SU-DHL-6 (cell line): Measurements from ENCODE around the gene SERPINI1.

Experiments used
- H2AFZ ChIP-seq: fragments of 200-600 bp; sonication (generic); 2 replicates; pipeline ENCODE4 v1.6.1; 2014; ENCODE audit warnings: low read depth, mild to moderate bottlenecking, moderate library complexity, mixed read lengths, antibody characterized with exemption, low read length; ENCODE audit not compliant: severe bottlenecking
- H3F3A ChIP-seq: fragments of 200-600 bp; shearing (Covaris generic); 2 replicates; pipeline ENCODE4 v1.6.0; 2016; ENCODE audit warnings: antibody characterized with exemption, mild to moderate bottlenecking; ENCODE audit not compliant: insufficient read depth
- H3K27ac ChIP-seq: fragments of 200-600 bp; sonication (generic); 2 replicates; pipeline ENCODE4 v1.5.1; 2016; ENCODE audit warnings: low read depth, mild to moderate bottlenecking, low read length, moderate library complexity, mixed read lengths
- H3K27me3 ChIP-seq: fragments of 200-600 bp; sonication (generic), shearing (Covaris generic); 2 replicates; pipeline ENCODE4 v1.6.0; 2014; ENCODE audit warnings: mild to moderate bottlenecking, low read length
- H3K36me3 ChIP-seq: fragments of 200-600 bp; sonication (generic); 2 replicates; pipeline ENCODE4 v1.6.1; 2014; ENCODE audit warnings: mild to moderate bottlenecking, low read length, mixed read lengths
- H3K4me2 ChIP-seq: fragments of 300-600, 200-600 bp; shearing (Covaris generic), sonication (generic); 2 replicates; pipeline ENCODE4 v1.6.0; 2014; ENCODE audit warnings: low read length, low read depth, mild to moderate bottlenecking; ENCODE audit not compliant: poor library complexity, severe bottlenecking
- H3K4me3 ChIP-seq: fragments of 200-600 bp; sonication (generic); 2 replicates; pipeline ENCODE4 v1.5.1; 2014; ENCODE audit warnings: antibody characterized with exemption, low read length, mild to moderate bottlenecking, mixed read lengths; ENCODE audit not compliant: insufficient read depth, poor library complexity, severe bottlenecking
- H3K79me2 ChIP-seq: fragments of 200-600 bp; sonication (generic); 2 replicates; pipeline ENCODE4 v1.6.1; 2014; ENCODE audit warnings: mild to moderate bottlenecking, low read length, moderate library complexity; ENCODE audit not compliant: insufficient read depth
- H3K9ac ChIP-seq: fragments of 200-600 bp; sonication (generic); 2 replicates; pipeline ENCODE4 v1.7.0; 2014; ENCODE audit warnings: mild to moderate bottlenecking, low read length
- H3K9me2 ChIP-seq: fragments of 200-600 bp; sonication (generic); replicated peaks from 2 replicates; pipeline ENCODE4 v1.6.1; 2014; ENCODE audit warnings: low read length; ENCODE audit not compliant: insufficient read depth
- H3K9me3 ChIP-seq: fragments of 200-600 bp; sonication (generic); 2 replicates; pipeline ENCODE4 v1.6.1; 2014; ENCODE audit warnings: low read length, mixed read lengths; ENCODE audit not compliant: insufficient read depth
- H4K20me1 ChIP-seq: fragments of 200-600 bp; sonication (generic); 2 replicates; pipeline ENCODE4 v1.6.1; 2014; ENCODE audit warnings: low read depth, mild to moderate bottlenecking, antibody characterized with exemption, low read length, moderate library complexity, mixed read lengths
- CTCF ChIP-seq: fragments of 200-600 bp; sonication (generic); IDR thresholded peaks from one replicate; pipeline ENCODE4 v1.5.1; 2017; ENCODE audit warnings: antibody characterized with exemption, mild to moderate bottlenecking, low read length, moderate library complexity; ENCODE audit not compliant: insufficient read depth, poor library complexity, severe bottlenecking
- EZH2phosphoT487 ChIP-seq: fragments of 200-600 bp; sonication (generic), shearing (Covaris generic); conservative IDR thresholded peaks from 2 replicates; pipeline ENCODE4 v1.6.1; 2018; ENCODE audit warnings: mild to moderate bottlenecking, antibody characterized with exemption, low read length, moderate library complexity, mixed read lengths

Gene SERPINI1

GRCh38 chr3:167723025-167723512 is 12.5 kb upstream of the SERPINI1 start:
- H3K27ac ChIP-seq: no peak overlapping the region
- no peaks in the 10 kb centered on the region for H3K9me3 ChIP-seq
- H3K9me2 ChIP-seq: no peaks in the 10 kb centered on the region
- no peak overlapping the region for H3K4me2 ChIP-seq
- H3K36me3 ChIP-seq: peaks cover 32% of the 10 kb centered on the region
- no peaks in the 10 kb centered on the region; the same call in 1 of the 2 replicates for H3F3A ChIP-seq
- no peak overlapping the region for H3K9ac ChIP-seq
- H3K79me2 ChIP-seq: peaks cover 74% of the 10 kb centered on the region
- H3K4me3 ChIP-seq: no peak overlapping the region
- TF ChIP-seq CTCF (no peak), EZH2phosphoT487 (no peak)
- no peak overlapping the region for H2AFZ ChIP-seq
- no peaks in the 10 kb centered on the region for H3K27me3 ChIP-seq
- H4K20me1 ChIP-seq: peaks cover 5% of the 10 kb centered on the region

GRCh38 chr3:167723872-167724271 is 11.6 kb upstream of the SERPINI1 start:
- H4K20me1 ChIP-seq: peaks cover 8% of the 10 kb centered on the region

GRCh38 chr3:167728176-167728575 is 7.3 kb upstream of the SERPINI1 start:
- H3K27me3 ChIP-seq: no peaks in the 10 kb centered on the region
- TF ChIP-seq EZH2phosphoT487: no peak
- peaks cover 99% of the 10 kb centered on the region for H3K79me2 ChIP-seq
- peak overlapping the region; percentile 8 for H3K4me2 ChIP-seq
- H3K9me2 ChIP-seq: no peaks in the 10 kb centered on the region
- no peaks in the 10 kb centered on the region for H3K9me3 ChIP-seq
- H4K20me1 ChIP-seq: peaks cover 34% of the 10 kb centered on the region
- no peaks in the 10 kb centered on the region for H3K36me3 ChIP-seq
- H3K27ac ChIP-seq: no peak overlapping the region
- no peak overlapping the region for H3K4me3 ChIP-seq
- H2AFZ ChIP-seq: no peak overlapping the region
- H3K9ac ChIP-seq: no peak overlapping the region
- H3F3A ChIP-seq: no peaks in the 10 kb centered on the region; the same call in 1 of the 2 replicates

More at GRCh38 chr3:167723872-167724271, 11.6 kb upstream of the SERPINI1 start:
- Histone ChIP-seq H3K27me3 (no peaks in the 10 kb centered on the region), H3K27ac (no peak overlapping the region), H3K79me2 (peaks cover 82% of the 10 kb centered on the region), H3F3A (no peaks in the 10 kb centered on the region; the same call in 1 of the 2 replicates), H3K36me3 (peaks cover 24% of the 10 kb centered on the region), H3K9me2 (no peaks in the 10 kb centered on the region), H3K9me3 (no peaks in the 10 kb centered on the region), H3K4me2 (no peak overlapping the region), H3K4me3 (no peak overlapping the region), H3K9ac (no peak overlapping the region), H2AFZ (no peak overlapping the region)
- TF ChIP-seq CTCF (no peak), EZH2phosphoT487 (no peak)

GRCh38 chr3:167728632-167729323 is 6.7 kb upstream of the SERPINI1 start:
- Histone ChIP-seq H3K9me2 (no peaks in the 10 kb centered on the region), H3K9ac (no peak overlapping the region), H3K4me2 (no peak overlapping the region), H3K36me3 (no peaks in the 10 kb centered on the region), H3K79me2 (peaks cover 99% of the 10 kb centered on the region), H3F3A (no peaks in the 10 kb centered on the region; the same call in 1 of the 2 replicates), H3K27ac (no peak overlapping the region), H2AFZ (no peak overlapping the region), H3K27me3 (no peaks in the 10 kb centered on the region), H3K4me3 (no peak overlapping the region), H3K9me3 (no peaks in the 10 kb centered on the region), H4K20me1 (peaks cover 39% of the 10 kb centered on the region)
- no peak for TF ChIP-seq CTCF
